Endothelial cell of umbilical vein (primary cell): ENCODE results near the gene ZNF407.

Source experiments
- CTCF ChIP-seq, 2 donors: IDR thresholded peaks; 1 replicate in 1 of 2; 2 replicates in 1 of 2; pipeline ENCODE4 v1.5.1; 2011; ENCODE audit warnings: low read length in 2 of 2, mild to moderate bottlenecking in 2 of 2, moderate library complexity in 2 of 2, control low read depth in 1 of 2, inconsistent platforms in 1 of 2, low read depth in 1 of 2; ENCODE audit not compliant: insufficient read depth in 1 of 2; ENCODE audit errors: extremely low read depth in 1 of 2
- FOS ChIP-seq: IDR thresholded peaks from 2 replicates; pipeline ENCODE4 v1.6.1; 2011; ENCODE audit warnings: mild to moderate bottlenecking, low read length, moderate library complexity, borderline replicate concordance; ENCODE audit not compliant: insufficient read depth
- POLR2A ChIP-seq: IDR thresholded peaks from 2 replicates; pipeline ENCODE4 v1.6.1; 2012; ENCODE audit warnings: low read depth, mild to moderate bottlenecking, control low read depth, low read length

- TF ChIP-seq CTCF (IDR thresholded peaks at IDR 0.05; ENCODE audit: extremely low read depth in 1 of 2, insufficient read depth in 1 of 2, low read depth in 1 of 2, low read length in 2 of 2) (no peak), FOS (no peak), POLR2A (no peak)
Observed at GRCh38 chr18:74785632-74786031, 188.0 kb downstream of the ZNF407 start.
